PFSK-1 (cell line): ENCODE measurements around the gene TMEM39A.

Experiments
- FOXP2 ChIP-seq: optimal IDR thresholded peaks from 2 replicates; pipeline ENCODE3; 2011; ENCODE audit warnings: borderline replicate concordance, control low read depth, inconsistent platforms; ENCODE audit not compliant: insufficient read depth; ENCODE audit errors: extremely low read length, extremely low read depth
- POLR2AphosphoS5 ChIP-seq: IDR thresholded peaks from 2 replicates; pipeline ENCODE4 v1.6.1; 2012; ENCODE audit warnings: low read depth, mild to moderate bottlenecking, control low read depth, low read length, moderate library complexity
- SIN3A ChIP-seq: IDR thresholded peaks from 2 replicates; pipeline ENCODE4 v1.6.1; 2012; ENCODE audit warnings: mild to moderate bottlenecking, low read length, moderate library complexity, borderline replicate concordance; ENCODE audit not compliant: insufficient read depth
- TAF1 ChIP-seq: IDR thresholded peaks from 2 replicates; pipeline ENCODE4 v1.6.1; 2012; ENCODE audit warnings: low read length, control low read depth, borderline replicate concordance; ENCODE audit not compliant: insufficient read depth
- TF ChIP-seq, protein P1 (sequence below), 2 experiments: IDR thresholded peaks; 2 replicates each; pipeline versions ENCODE4 v1.6.1 to v1.8.0; 2011 to 2012; ENCODE audit warnings: low read depth in 2 of 2, low read length in 2 of 2, control low read depth in 1 of 2, inconsistent platforms in 1 of 2, mild to moderate bottlenecking in 1 of 2, moderate library complexity in 1 of 2; ENCODE audit not compliant: insufficient read depth in 1 of 2

TMEM39A gene

DNA sequence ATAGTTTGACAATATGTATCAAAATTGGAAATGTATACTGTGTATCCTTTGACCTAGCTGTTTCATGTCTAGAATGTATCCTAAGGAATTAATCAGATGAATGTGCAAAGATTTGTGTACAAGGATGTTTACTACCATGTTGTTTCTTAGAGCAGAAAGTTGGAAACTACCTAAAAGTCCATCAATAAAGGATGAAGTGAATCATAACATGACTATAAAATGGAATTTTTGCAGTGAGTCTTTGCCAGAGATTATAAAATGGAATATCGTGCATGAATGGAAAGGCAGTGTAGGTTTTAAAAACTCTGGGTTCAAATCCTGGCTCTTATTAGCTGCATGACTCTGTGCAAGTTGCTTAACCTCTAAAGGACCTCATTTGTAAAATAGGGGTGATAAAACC is 19.7 kb upstream of the TMEM39A start:
- TF ChIP-seq POLR2AphosphoS5 (no peak), SIN3A (no peak), FOXP2 (no peak), TAF1 (no peak)
- TF ChIP-seq, protein P1, sequence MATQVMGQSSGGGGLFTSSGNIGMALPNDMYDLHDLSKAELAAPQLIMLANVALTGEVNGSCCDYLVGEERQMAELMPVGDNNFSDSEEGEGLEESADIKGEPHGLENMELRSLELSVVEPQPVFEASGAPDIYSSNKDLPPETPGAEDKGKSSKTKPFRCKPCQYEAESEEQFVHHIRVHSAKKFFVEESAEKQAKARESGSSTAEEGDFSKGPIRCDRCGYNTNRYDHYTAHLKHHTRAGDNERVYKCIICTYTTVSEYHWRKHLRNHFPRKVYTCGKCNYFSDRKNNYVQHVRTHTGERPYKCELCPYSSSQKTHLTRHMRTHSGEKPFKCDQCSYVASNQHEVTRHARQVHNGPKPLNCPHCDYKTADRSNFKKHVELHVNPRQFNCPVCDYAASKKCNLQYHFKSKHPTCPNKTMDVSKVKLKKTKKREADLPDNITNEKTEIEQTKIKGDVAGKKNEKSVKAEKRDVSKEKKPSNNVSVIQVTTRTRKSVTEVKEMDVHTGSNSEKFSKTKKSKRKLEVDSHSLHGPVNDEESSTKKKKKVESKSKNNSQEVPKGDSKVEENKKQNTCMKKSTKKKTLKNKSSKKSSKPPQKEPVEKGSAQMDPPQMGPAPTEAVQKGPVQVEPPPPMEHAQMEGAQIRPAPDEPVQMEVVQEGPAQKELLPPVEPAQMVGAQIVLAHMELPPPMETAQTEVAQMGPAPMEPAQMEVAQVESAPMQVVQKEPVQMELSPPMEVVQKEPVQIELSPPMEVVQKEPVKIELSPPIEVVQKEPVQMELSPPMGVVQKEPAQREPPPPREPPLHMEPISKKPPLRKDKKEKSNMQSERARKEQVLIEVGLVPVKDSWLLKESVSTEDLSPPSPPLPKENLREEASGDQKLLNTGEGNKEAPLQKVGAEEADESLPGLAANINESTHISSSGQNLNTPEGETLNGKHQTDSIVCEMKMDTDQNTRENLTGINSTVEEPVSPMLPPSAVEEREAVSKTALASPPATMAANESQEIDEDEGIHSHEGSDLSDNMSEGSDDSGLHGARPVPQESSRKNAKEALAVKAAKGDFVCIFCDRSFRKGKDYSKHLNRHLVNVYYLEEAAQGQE (IDR thresholded peaks at IDR 0.05; ENCODE audit: insufficient read depth in 1 of 2, low read depth in 2 of 2, low read length in 2 of 2): no peak

- TF ChIP-seq, protein P1 (IDR thresholded peaks at IDR 0.05; ENCODE audit: insufficient read depth in 1 of 2, low read depth in 2 of 2, low read length in 2 of 2): no peak
- TF ChIP-seq SIN3A (no peak), FOXP2 (no peak), POLR2AphosphoS5 (no peak), TAF1 (no peak)
These were observed 17.7 kb upstream of the TMEM39A start for GRCh38 chr3:119481079-119481478.

DNA sequence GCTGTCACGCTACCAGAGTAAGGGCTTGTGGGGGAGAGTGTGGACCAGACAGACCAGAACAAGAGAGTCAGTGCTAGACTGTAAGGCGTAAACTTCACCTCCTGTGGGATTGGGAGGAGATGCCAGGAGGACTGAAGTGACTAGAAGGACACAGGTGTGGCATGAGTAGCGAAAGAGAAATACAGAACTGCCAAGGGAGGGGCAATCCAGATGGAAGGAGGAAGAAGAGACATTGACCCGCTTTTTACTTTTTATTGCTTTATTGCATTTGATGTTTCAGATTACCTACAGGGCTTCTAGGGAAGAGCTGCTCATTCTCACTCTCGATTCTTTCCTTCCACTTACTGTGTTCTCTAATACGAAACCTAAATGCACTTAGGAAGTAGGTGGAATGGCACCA is 7.5 kb upstream of the TMEM39A start:
- no peak for TF ChIP-seq SIN3A
- TF ChIP-seq FOXP2: no peak
- TF ChIP-seq, protein P1 (IDR thresholded peaks at IDR 0.05; ENCODE audit: insufficient read depth in 1 of 2, low read depth in 2 of 2, low read length in 2 of 2): no peak
- TF ChIP-seq POLR2AphosphoS5: no peak
- no peak for TF ChIP-seq TAF1

DNA sequence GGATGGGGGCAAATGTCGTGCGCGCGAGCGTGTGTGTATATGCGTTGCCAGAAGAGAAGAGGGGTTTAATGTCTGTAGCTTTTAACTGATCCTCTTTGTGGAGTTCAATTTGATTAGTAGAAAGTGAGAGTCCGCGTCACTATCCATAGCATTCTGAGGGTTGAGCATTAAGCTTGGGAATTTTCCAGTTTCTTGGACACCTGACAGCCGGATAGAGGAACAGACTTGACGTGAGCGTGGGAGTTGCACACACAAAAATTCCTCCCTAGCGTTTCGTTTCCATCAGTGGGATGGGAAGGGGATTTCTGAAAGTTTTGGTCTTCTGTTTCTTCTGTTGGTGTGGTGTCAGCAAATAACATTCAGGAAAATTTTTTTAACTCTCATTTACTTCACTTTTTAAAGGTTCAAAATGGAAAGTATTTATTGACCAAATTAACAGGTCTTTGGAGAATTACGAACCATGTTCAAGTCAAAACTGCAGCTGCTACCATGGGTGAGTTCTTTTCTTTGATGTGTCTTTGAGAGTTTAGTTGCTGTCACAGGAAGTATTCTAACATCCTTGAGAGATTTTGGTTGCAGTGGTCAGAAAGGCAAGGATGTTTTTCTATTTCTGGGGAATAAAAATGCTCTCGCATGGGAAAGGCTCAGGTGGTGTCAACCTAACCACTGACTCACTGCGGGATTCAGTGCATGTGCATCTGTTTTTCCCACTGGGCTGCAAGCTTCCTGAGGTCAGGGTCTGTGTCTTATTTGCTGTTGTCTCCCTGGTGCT is 6.2 kb upstream of the TMEM39A start:
- TF ChIP-seq TAF1: no peak
- TF ChIP-seq SIN3A: no peak
- no peak for TF ChIP-seq FOXP2
- no peak for TF ChIP-seq POLR2AphosphoS5
- TF ChIP-seq, protein P1 (IDR thresholded peaks at IDR 0.05; ENCODE audit: insufficient read depth in 1 of 2, low read depth in 2 of 2, low read length in 2 of 2): no peak
